ENCODE results near the gene CEP83.
"Not testable (repeated sequence)": the region's sequence is repeated elsewhere in the genome, so short reads cannot be mapped to it uniquely, and the experiment has no call there.

CEP83 gene

DNA sequence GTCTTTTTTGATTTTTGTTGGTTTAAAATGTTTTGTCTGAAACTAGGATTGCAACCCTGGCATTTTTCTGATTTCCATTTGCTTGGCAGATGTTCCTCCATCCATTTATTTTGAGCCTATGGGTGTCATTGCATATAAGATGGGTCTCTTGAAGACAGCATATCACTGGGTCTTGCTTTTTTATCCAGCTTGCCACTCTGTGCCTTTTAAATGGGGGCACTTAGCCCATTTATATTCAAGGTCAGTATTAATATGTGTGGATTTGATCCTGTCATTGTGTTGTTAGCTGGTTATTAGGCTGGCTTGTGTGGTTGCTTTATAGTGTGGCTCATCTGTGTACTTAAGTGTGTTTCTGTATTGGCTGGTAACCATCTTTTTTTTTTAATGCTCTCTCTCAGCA is 139.6 kb downstream of the CEP83 start:
- no peaks in the 10 kb centered on the region for H4K20me1 ChIP-seq (ENCODE audit: insufficient read depth, low read length)
- H3K4me1 ChIP-seq (ENCODE audit: low read length) = peaks cover 12% of the 10 kb centered on the region
- TF ChIP-seq EZH2phosphoT487 (IDR thresholded peaks at IDR 0.05; ENCODE audit: low read depth) = no peak
- TF ChIP-seq, protein P1, sequence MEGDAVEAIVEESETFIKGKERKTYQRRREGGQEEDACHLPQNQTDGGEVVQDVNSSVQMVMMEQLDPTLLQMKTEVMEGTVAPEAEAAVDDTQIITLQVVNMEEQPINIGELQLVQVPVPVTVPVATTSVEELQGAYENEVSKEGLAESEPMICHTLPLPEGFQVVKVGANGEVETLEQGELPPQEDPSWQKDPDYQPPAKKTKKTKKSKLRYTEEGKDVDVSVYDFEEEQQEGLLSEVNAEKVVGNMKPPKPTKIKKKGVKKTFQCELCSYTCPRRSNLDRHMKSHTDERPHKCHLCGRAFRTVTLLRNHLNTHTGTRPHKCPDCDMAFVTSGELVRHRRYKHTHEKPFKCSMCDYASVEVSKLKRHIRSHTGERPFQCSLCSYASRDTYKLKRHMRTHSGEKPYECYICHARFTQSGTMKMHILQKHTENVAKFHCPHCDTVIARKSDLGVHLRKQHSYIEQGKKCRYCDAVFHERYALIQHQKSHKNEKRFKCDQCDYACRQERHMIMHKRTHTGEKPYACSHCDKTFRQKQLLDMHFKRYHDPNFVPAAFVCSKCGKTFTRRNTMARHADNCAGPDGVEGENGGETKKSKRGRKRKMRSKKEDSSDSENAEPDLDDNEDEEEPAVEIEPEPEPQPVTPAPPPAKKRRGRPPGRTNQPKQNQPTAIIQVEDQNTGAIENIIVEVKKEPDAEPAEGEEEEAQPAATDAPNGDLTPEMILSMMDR (IDR thresholded peaks at IDR 0.05; ENCODE audit: low read depth, low read length) = no peak
- H3K9ac ChIP-seq (ENCODE audit: low read length) = no peak overlapping the region
- H3K4me3 ChIP-seq (ENCODE audit: low read length) = no peak overlapping the region
- H3K27me3 ChIP-seq (ENCODE audit: low read depth, low read length) = no peaks in the 10 kb centered on the region
- peaks cover 30% of the 10 kb centered on the region; the same call in 1 of the 2 replicates for H3K9me3 ChIP-seq (ENCODE audit: insufficient read depth, low read length)
- no peak overlapping the region for H3K4me2 ChIP-seq (ENCODE audit: low read length)
- H3K27ac ChIP-seq (ENCODE audit: low read length) = no peak overlapping the region
- H2AFZ ChIP-seq (ENCODE audit: low read depth, low read length) = no peak overlapping the region
- no peaks in the 10 kb centered on the region for H3K79me2 ChIP-seq (ENCODE audit: low read length)
- peaks cover 52% of the 10 kb centered on the region for H3K36me3 ChIP-seq (replicated peaks; ENCODE audit: low read depth, low read length)

DNA sequence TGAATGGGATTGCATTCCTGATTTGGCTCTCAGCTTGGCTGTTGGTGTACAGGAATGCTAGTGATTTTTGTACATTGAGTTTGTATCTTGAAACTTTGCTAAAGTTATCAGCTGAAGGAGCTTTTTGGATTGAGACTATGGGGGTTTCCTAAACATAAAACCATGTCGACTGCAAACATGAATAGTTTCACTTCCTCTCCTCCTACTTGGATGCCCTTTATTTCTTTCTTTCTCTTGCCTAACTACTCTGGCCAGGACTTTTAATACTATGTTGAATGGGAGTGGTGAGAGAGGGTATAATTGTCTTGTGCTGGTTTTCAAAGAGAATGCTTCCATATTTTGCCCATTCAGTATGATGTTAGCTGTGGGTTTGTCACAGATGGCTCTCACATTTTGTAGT is 141.5 kb downstream of the CEP83 start:
- Histone ChIP-seq H3K79me2 (ENCODE audit: low read length) (no peaks in the 10 kb centered on the region), H3K36me3 (replicated peaks; ENCODE audit: low read depth, low read length) (peaks cover 47% of the 10 kb centered on the region), H3K9me3 (ENCODE audit: insufficient read depth, low read length) (peaks cover 30% of the 10 kb centered on the region; the same call in 1 of the 2 replicates), H4K20me1 (ENCODE audit: insufficient read depth, low read length) (no peaks in the 10 kb centered on the region), H3K4me2 (ENCODE audit: low read length) (no peak overlapping the region), H3K27me3 (ENCODE audit: low read depth, low read length) (no peaks in the 10 kb centered on the region), H3K9ac (ENCODE audit: low read length) (no peak overlapping the region), H3K4me1 (ENCODE audit: low read length) (peaks cover 12% of the 10 kb centered on the region), H3K4me3 (ENCODE audit: low read length) (no peak overlapping the region), H2AFZ (ENCODE audit: low read depth, low read length) (no peak overlapping the region), H3K27ac (ENCODE audit: low read length) (no peak overlapping the region)
- TF ChIP-seq EZH2phosphoT487 (IDR thresholded peaks at IDR 0.05; ENCODE audit: low read depth) = no peak
- TF ChIP-seq, protein P1 (IDR thresholded peaks at IDR 0.05; ENCODE audit: low read depth, low read length) = no peak

GRCh38 chr12:94316600-94316999 is 143.1 kb downstream of the CEP83 start:
- H3K4me3 ChIP-seq (ENCODE audit: low read length); H3K27ac ChIP-seq (ENCODE audit: low read length); H4K20me1 ChIP-seq (ENCODE audit: insufficient read depth, low read length); H3K4me2 ChIP-seq (ENCODE audit: low read length); H3K9ac ChIP-seq (ENCODE audit: low read length); H2AFZ ChIP-seq (ENCODE audit: low read depth, low read length); H3K79me2 ChIP-seq (ENCODE audit: low read length); H3K27me3 ChIP-seq (ENCODE audit: low read depth, low read length): not testable (repeated sequence)
- Histone ChIP-seq H3K9me3 (ENCODE audit: insufficient read depth, low read length) (peaks cover 30% of the 10 kb centered on the region; the same call in 1 of the 2 replicates), H3K36me3 (replicated peaks; ENCODE audit: low read depth, low read length) (peaks cover 39% of the 10 kb centered on the region), H3K4me1 (ENCODE audit: low read length) (peaks cover 12% of the 10 kb centered on the region)

GRCh38 chr12:94312378-94312777 is 147.3 kb downstream of the CEP83 start:
- no peak overlapping the region for H3K27ac ChIP-seq (ENCODE audit: low read length)
- no peak overlapping the region for H3K4me2 ChIP-seq (ENCODE audit: low read length)
- TF ChIP-seq, protein P1 (IDR thresholded peaks at IDR 0.05; ENCODE audit: low read depth, low read length) = no peak
- TF ChIP-seq EZH2phosphoT487 (IDR thresholded peaks at IDR 0.05; ENCODE audit: low read depth) = no peak

More at GRCh38 chr12:94312378-94312777, 147.3 kb downstream of the CEP83 start:
- Histone ChIP-seq H2AFZ (ENCODE audit: low read depth, low read length) (no peak overlapping the region), H3K4me3 (ENCODE audit: low read length) (no peak overlapping the region), H3K9me3 (ENCODE audit: insufficient read depth, low read length) (no peaks in the 10 kb centered on the region; the same call in 1 of the 2 replicates), H3K9ac (ENCODE audit: low read length) (no peak overlapping the region), H3K27me3 (ENCODE audit: low read depth, low read length) (peaks cover 6% of the 10 kb centered on the region; the same call in 1 of the 2 replicates), H3K79me2 (ENCODE audit: low read length) (no peaks in the 10 kb centered on the region), H3K36me3 (replicated peaks; ENCODE audit: low read depth, low read length) (peaks cover 34% of the 10 kb centered on the region), H4K20me1 (ENCODE audit: insufficient read depth, low read length) (peaks cover 8% of the 10 kb centered on the region), H3K4me1 (ENCODE audit: low read length) (peaks cover 20% of the 10 kb centered on the region)
